Neuron (in vitro differentiated cells): ENCODE data around the gene XRCC3.
"Not testable (repeated sequence)": the region's sequence is repeated elsewhere in the genome, so short reads cannot be mapped to it uniquely, and the experiment has no call there.

Experiments
- H2AFZ ChIP-seq: one replicate; pipeline ENCODE4 v1.6.1; 2013; ENCODE audit warnings: low read depth, mild to moderate bottlenecking, inconsistent platforms, low read length, moderate library complexity
- H3K27me3 ChIP-seq: one replicate; pipeline ENCODE4 v1.6.1; 2013; ENCODE audit warnings: low read length; ENCODE audit not compliant: insufficient read depth
- H3K36me3 ChIP-seq: one replicate; pipeline ENCODE4 v1.6.1; 2013; ENCODE audit warnings: low read length; ENCODE audit not compliant: insufficient read depth
- H3K4me1 ChIP-seq: one replicate; pipeline ENCODE4 v1.6.1; 2013; ENCODE audit warnings: low read length; ENCODE audit not compliant: insufficient read depth
- H3K4me3 ChIP-seq: 2 replicates; pipeline ENCODE4 v1.5.1; 2013; ENCODE audit warnings: mild to moderate bottlenecking, low read length, moderate library complexity
- H3K9me3 ChIP-seq: one replicate; pipeline ENCODE4 v1.6.1; 2013; ENCODE audit warnings: low read length

XRCC3 gene

GRCh38 chr14:103667671-103668070, 47.6 kb downstream of the XRCC3 start:
- no peaks in the 10 kb centered on the region for H3K9me3 ChIP-seq
- no peaks in the 10 kb centered on the region for H3K27me3 ChIP-seq
- H3K4me1 ChIP-seq, result no peaks in the 10 kb centered on the region
- peaks cover 70% of the 10 kb centered on the region for H3K36me3 ChIP-seq
- H3K4me3 ChIP-seq, result no peak overlapping the region
- no peak overlapping the region for H2AFZ ChIP-seq

DNA sequence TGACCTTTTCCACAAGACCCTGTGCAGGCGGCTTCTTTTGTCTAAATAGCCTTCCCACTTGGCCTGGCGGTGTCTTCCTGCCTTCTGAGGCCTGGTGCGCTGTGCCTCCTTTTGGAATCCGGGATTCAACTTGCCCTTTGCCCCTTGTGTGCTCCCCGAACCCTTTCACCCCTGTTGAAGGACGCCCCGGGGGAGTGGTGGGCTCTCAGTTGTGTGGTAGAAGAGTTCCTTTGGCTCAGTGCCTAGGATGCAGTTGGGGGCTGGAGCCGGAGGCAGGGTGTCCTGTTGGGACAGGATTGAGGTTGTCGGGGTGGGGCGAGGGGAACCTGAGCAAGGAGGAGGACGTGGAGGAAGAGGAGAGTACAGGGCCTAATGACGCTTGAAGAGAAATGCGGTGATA, 51.7 kb downstream of the XRCC3 start:
- Histone ChIP-seq H2AFZ (no peak overlapping the region), H3K4me1 (no peaks in the 10 kb centered on the region), H3K36me3 (peaks cover 65% of the 10 kb centered on the region), H3K9me3 (peaks cover 3% of the 10 kb centered on the region), H3K27me3 (no peaks in the 10 kb centered on the region), H3K4me3 (no peak overlapping the region)

GRCh38 chr14:103662591-103662990, 52.7 kb downstream of the XRCC3 start:
- Histone ChIP-seq H3K9me3 (peaks cover 3% of the 10 kb centered on the region), H3K36me3 (peaks cover 62% of the 10 kb centered on the region), H3K4me1 (no peaks in the 10 kb centered on the region), H3K27me3 (no peaks in the 10 kb centered on the region), H2AFZ (no peak overlapping the region), H3K4me3 (no peak overlapping the region)

DNA sequence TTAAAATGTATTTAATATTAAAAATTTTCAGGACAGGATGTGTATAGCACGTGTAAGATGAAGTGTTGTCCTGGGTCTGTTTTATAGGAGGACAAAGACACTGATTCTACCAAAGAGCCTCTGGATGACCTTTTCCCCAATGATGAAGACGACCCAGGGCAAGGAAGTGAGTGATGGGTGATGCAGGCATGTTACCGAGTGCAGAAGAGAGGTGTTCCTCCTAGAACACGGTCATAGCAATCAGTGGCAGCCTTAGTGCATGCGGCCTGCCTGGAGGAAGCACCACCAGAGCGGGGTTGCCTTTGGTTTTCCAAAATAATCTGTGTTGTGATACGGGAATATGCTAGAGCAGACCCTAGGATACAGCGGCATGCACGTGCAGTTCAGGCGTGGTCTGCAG, 53.2 kb downstream of the XRCC3 start:
- Histone ChIP-seq H2AFZ (no peak overlapping the region), H3K27me3 (no peaks in the 10 kb centered on the region), H3K4me3 (no peak overlapping the region), H3K9me3 (peaks cover 3% of the 10 kb centered on the region), H3K4me1 (no peaks in the 10 kb centered on the region), H3K36me3 (peaks cover 63% of the 10 kb centered on the region)

GRCh38 chr14:103659631-103660030, 55.6 kb downstream of the XRCC3 start:
- H3K36me3 ChIP-seq, result peaks cover 71% of the 10 kb centered on the region
- H2AFZ ChIP-seq, result no peak overlapping the region
- no peak overlapping the region for H3K4me3 ChIP-seq
- H3K4me1 ChIP-seq, result no peaks in the 10 kb centered on the region
- H3K9me3 ChIP-seq, result peaks cover 3% of the 10 kb centered on the region
- no peaks in the 10 kb centered on the region for H3K27me3 ChIP-seq

GRCh38 chr14:103657471-103657870, 57.8 kb downstream of the XRCC3 start:
- Histone ChIP-seq H3K4me3 (no peak overlapping the region), H3K36me3 (peaks cover 62% of the 10 kb centered on the region), H3K4me1 (peaks cover 16% of the 10 kb centered on the region), H3K9me3 (peaks cover 3% of the 10 kb centered on the region), H3K27me3 (no peaks in the 10 kb centered on the region), H2AFZ (no peak overlapping the region)

DNA sequence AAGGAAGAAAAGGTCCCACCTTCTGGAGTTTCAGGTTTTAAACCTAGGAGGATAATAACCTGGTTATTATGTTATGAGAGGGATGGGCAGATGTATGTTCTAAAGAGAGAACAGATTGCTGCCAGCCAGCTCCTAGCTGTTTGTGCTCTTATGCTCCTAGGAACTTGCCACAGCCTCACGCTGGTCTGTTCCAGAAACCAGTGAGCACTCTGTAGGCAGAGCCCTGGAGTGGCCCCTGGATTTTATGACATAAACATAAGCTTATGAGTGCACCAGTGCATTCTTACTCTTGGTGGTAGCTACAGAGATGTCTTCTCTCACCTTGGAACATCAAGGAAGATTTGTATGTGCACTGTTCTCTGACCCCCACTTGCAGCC, 58.5 kb downstream of the XRCC3 start:
- Histone ChIP-seq H3K27me3 (no peaks in the 10 kb centered on the region), H3K4me1 (peaks cover 16% of the 10 kb centered on the region), H3K9me3 (no peaks in the 10 kb centered on the region), H3K36me3 (peaks cover 55% of the 10 kb centered on the region), H2AFZ (no peak overlapping the region), H3K4me3 (no peak overlapping the region)

GRCh38 chr14:103656031-103656755, 59.1 kb downstream of the XRCC3 start:
- no peak overlapping the region for H3K4me3 ChIP-seq
- no peak overlapping the region for H2AFZ ChIP-seq
- H3K9me3 ChIP-seq, result no peaks in the 10 kb centered on the region
- H3K4me1 ChIP-seq, result peaks cover 16% of the 10 kb centered on the region
- peaks cover 49% of the 10 kb centered on the region for H3K36me3 ChIP-seq
- no peaks in the 10 kb centered on the region for H3K27me3 ChIP-seq

DNA sequence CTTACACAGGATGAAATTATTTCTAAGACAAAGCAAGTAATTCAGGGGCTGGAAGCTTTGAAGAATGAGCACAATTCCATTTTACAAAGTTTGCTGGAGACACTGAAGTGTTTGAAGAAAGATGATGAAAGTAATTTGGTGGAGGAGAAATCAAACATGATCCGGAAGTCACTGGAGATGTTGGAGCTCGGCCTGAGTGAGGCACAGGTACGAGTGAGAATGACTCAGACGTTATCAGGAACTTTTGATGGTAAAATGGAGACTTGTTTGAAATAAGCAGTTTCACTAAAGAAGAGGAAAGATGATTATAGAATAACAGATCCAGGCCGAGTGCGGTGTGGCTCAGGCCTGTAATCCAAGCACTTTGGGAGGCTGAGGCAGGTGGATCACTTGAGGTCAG, 60.6 kb downstream of the XRCC3 start:
- Histone ChIP-seq H3K27me3 (no peaks in the 10 kb centered on the region), H2AFZ (no peak overlapping the region), H3K36me3 (peaks cover 40% of the 10 kb centered on the region), H3K4me3 (no peak overlapping the region), H3K4me1 (peaks cover 16% of the 10 kb centered on the region), H3K9me3 (no peaks in the 10 kb centered on the region)

- Histone ChIP-seq H3K4me3 (no peak overlapping the region), H3K9me3 (no peaks in the 10 kb centered on the region), H3K27me3 (no peaks in the 10 kb centered on the region), H3K4me1 (peaks cover 16% of the 10 kb centered on the region), H3K36me3 (peaks cover 35% of the 10 kb centered on the region), H2AFZ (no peak overlapping the region)
Observed at GRCh38 chr14:103653805-103654204, 61.4 kb downstream of the XRCC3 start.

GRCh38 chr14:103653336-103653735, 61.9 kb downstream of the XRCC3 start:
- H3K9me3 ChIP-seq, H2AFZ ChIP-seq, H3K27me3 ChIP-seq, H3K4me3 ChIP-seq: not testable (repeated sequence)
- Histone ChIP-seq H3K4me1 (peaks cover 16% of the 10 kb centered on the region), H3K36me3 (peaks cover 38% of the 10 kb centered on the region)

DNA sequence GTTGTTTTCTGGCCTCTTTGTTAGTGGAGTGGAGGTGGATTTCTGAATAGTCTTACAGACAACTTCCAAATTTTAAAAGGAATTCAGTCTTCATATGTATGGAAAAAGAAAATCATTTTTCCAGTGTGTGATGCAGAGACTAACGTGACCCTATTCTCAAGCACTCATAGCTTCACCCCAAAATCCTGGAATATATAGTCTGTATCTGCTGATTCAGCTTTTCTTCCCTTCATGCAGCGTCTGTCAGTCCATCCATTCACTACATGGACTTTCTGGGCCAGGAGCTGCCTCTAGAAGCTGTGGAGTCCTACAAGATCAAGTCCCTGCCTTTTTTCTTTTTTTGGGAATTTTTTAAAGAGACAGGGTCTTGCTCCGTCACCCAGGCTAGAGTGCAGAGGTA, 62.4 kb downstream of the XRCC3 start:
- H3K4me1 ChIP-seq, result peaks cover 16% of the 10 kb centered on the region
- H3K27me3 ChIP-seq, result no peaks in the 10 kb centered on the region
- no peak overlapping the region for H3K4me3 ChIP-seq
- no peak overlapping the region for H2AFZ ChIP-seq
- H3K36me3 ChIP-seq, result peaks cover 35% of the 10 kb centered on the region
- no peaks in the 10 kb centered on the region for H3K9me3 ChIP-seq

GRCh38 chr14:103651585-103651984, 63.7 kb downstream of the XRCC3 start:
- no peaks in the 10 kb centered on the region for H3K27me3 ChIP-seq
- peaks cover 16% of the 10 kb centered on the region for H3K4me1 ChIP-seq
- H2AFZ ChIP-seq, result no peak overlapping the region
- no peaks in the 10 kb centered on the region for H3K9me3 ChIP-seq
- H3K36me3 ChIP-seq, result peaks cover 22% of the 10 kb centered on the region
- H3K4me3 ChIP-seq, result no peak overlapping the region

GRCh38 chr14:103650213-103650612, 65.0 kb downstream of the XRCC3 start:
- Histone ChIP-seq H2AFZ (no peak overlapping the region), H3K4me3 (no peak overlapping the region), H3K9me3 (no peaks in the 10 kb centered on the region), H3K27me3 (no peaks in the 10 kb centered on the region), H3K36me3 (peaks cover 11% of the 10 kb centered on the region), H3K4me1 (peaks cover 16% of the 10 kb centered on the region)
